A549 treated with AZD9567 at 1 μM for 4 hours (cell line): ENCODE measurements around the gene HOXB1. TPM values are rescaled to one million over a fixed set of nuclear protein-coding genes. Genes with fewer than 3 reads are reported as not detected.

ENCODE experiments used
- total RNA-seq: library from RNA; stranded (reverse); fragments of 200-300 nt; extraction: Qiagen RNA extraction; gene quantifications from 5 replicates; pipeline ENCODE4 v1.2.3, GENCODE V29; 2022; ENCODE audit not compliant: insufficient read depth

The HOXB1 gene
- total RNA-seq, result not detected in 5 replicates

GRCh38 chr17:48530887-48531272 is at the start of gene HOXB1:
TSS of gene HOXB1 (minus strand) at chr17:48531011. CDS start at chr17:48530904, 107 bp downstream.

DNA sequence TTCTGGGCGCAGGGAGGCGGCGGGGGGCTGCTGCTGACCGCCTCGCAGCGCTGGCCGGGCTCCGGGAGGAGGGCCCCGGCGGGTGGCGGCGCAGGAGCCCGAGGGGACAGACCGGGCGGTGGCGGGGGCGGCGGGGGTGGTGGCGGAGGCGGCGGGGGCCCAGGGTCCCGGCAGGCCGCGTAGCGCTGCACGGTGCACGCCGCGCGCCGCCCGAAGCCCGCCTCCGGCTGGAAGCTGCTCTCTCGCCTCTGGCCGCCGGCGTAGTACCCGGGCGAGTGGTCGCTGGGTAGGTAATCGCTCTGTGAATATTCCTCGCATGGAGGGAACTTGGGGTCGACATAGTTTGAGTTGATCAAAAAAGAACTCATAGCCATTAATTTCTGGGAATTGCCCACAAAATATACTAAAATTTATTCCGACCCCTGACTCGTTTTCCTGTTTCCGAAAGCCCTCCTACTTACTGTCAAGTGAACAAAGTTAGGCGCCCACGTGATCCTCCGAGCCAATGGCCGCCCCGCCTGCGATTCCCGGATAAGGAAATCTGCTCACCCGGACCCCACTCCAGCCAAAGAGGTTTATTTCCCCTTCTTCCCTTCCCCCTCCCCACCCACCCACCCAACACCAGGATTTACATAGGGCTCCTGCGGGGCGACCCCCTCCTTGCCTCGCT is 47.3 kb upstream of the HOXB1 start, which contains the start of gene HOXB4:
Gene HOXB4, minus strand, starts transcription at position 405 of the 670 bp plus-strand sequence. Its CDS starts 31 bp downstream, at position 374.

DNA sequence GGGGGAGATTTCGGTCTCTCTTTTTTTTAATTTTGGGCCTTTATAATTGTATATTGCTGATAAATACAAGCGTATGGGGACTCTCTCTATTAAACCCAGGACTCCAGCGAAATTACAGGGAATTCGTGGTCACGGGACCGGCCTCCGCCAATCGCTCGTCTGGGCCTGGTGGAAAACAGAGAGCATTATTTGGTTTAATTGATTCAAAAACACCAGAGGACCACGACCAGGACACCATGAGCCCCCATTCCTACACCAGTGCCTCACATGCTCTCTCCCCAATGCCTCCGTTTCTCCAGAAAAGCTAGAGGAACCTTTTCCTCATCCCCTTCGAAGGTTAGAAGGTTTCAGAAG is 14.2 kb upstream of the HOXB1 start, which contains the start of gene HOXB2:
Gene HOXB2, minus strand, starts transcription at position 88 of the 354 bp plus-strand sequence. CDS start 198 bp downstream, outside the sequence.

Other genes with a start within 250 kb of the HOXB1 start
- 0.17 TPM in 1 of 5 replicates, not detected in the others for gene SKAP1, start 100.8 kb downstream of the HOXB1 start, total RNA-seq
- gene HOXB2, start 14.1 kb upstream of the HOXB1 start, total RNA-seq, result 0.40 to 2.4 TPM (median 0.45 TPM) in 5 replicates
- 0.09 to 0.13 TPM (median 0.12 TPM) in 4 of 5 replicates, not detected in the other for gene HOXB4, start 47.3 kb upstream of the HOXB1 start, total RNA-seq
- gene HOXB3, start 59.2 kb upstream of the HOXB1 start, total RNA-seq, result 3.1 to 5.1 TPM (median 5.1 TPM) in 5 replicates
- 2.0 to 2.5 TPM (median 2.4 TPM) in 4 of 5 replicates, not detected in the other for gene HOXB5, start 62.8 kb upstream of the HOXB1 start, total RNA-seq
- gene HOXB6, start 74.0 kb upstream of the HOXB1 start, total RNA-seq, result 1.7 to 7.0 TPM (median 5.0 TPM) in 5 replicates
- 28.7 to 29.9 TPM (median 29.0 TPM) in 5 replicates for gene HOXB7, start 80.0 kb upstream of the HOXB1 start, total RNA-seq
- 4.1 to 5.5 TPM (median 5.0 TPM) in 5 replicates for gene HOXB8, start 84.3 kb upstream of the HOXB1 start, total RNA-seq
- gene HOXB9, start 95.3 kb upstream of the HOXB1 start, total RNA-seq, result 6.8 to 10.4 TPM (median 7.2 TPM) in 5 replicates
- gene PRAC1, start 191.5 kb upstream of the HOXB1 start, total RNA-seq, result not detected in 5 replicates
- gene PRAC2, start 192.2 kb upstream of the HOXB1 start, total RNA-seq, result not detected in 5 replicates
- gene HOXB13, start 197.7 kb upstream of the HOXB1 start, total RNA-seq, result 1.4 to 1.8 TPM (median 1.6 TPM) in 5 replicates